ENCODE data around the gene ZNF202.

ZNF202 gene

GRCh38 chr11:123681030-123681429 is 60.4 kb downstream of the ZNF202 start:
- peak in 1 of 2 donors; percentile 13 for DNase-seq

DNA sequence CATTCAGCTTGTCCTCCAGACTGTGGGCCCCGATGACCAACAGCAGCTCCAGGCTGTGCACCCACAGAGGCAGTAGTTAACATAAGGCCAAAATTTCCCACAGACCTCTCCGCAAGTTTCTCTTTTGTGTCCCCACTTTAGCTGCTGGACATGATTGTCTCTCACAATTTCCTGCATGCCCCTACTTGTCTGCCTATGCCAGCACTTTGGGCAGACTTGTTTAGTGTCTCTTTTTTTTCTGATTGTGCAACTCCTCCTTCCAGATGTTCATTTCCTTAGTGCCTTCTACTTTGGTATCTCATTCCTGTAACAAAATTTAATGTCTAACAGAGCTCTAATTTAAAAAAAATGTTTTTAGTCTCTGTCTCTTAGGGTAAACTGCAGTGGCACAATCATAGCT is 63.2 kb downstream of the ZNF202 start:
- DNase-seq = no peak

DNA sequence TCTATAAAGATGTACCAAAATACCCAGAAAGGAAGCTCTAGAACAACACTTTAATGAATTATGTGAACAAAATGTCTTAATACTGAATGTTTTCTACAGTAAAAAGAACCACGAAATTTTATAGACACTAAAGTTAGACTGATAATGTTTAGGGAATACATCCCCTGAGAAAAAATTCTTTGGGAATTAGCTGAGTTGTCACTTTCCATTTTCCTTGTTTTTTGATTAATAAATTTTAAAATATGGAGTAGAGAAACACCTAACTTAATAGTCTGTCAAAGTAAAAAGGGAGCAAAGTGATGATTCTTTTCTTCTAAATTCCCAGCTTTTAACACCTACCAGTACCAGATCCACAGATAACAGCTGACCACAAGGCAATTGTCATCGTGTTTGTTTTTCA is 64.0 kb downstream of the ZNF202 start:
- no peak for DNase-seq

DNA sequence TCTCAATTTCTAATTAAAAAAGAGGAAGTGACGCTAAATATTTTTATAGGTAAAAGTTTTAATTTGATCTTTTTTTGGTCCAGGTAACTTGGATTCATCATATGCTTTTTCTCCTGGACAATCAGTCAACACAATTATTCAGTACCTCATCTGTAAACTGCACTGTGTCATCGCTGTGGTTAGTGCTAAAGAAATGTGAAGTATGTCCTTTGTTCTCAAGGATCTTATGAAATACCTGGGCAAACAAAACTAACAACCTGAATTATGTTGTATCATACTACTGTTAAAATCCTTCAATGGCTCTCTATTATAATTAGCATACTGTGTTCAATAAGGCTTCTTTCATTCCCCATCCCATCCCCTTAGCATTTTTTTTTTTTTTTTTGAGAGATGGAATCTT is 67.2 kb downstream of the ZNF202 start:
- DNase-seq = no peak

Data from activated CD4-positive, alpha-beta T cell treated with anti-CD3 and anti-CD28 coated beads for 4 hours (primary cell).